Transverse colon (tissue), 4 donors: ENCODE data around the gene GTF3C1. TPM values are rescaled to one million over a fixed set of nuclear protein-coding genes. Genes with fewer than 3 reads are reported as not detected.

Source experiments
- DNase-seq: peaks from one replicate; pipeline ENCODE4 v3.0.0-alpha.2; 2019
- H3K27ac ChIP-seq, 4 donors: fragments of 200-600 bp; sonication (generic); 2 replicates each; pipeline ENCODE4 v1.5.1; 2016 to 2018; ENCODE audit warnings: inconsistent platforms in 4 of 4
- H3K27me3 ChIP-seq: fragments of 200-600 bp; sonication (generic); 2 replicates; pipeline ENCODE4 v1.5.1; 2017; ENCODE audit warnings: inconsistent platforms
- H3K36me3 ChIP-seq, 4 donors: fragments of 200-600 bp; sonication (generic); 2 replicates each; pipeline ENCODE4 v1.5.1; 2017 to 2019; ENCODE audit warnings: inconsistent platforms in 4 of 4
- H3K4me1 ChIP-seq, 4 donors: fragments of 200-600 bp; sonication (generic); 2 replicates each; pipeline ENCODE4 v1.5.1; 2017 to 2020; ENCODE audit warnings: inconsistent platforms in 4 of 4
- H3K4me3 ChIP-seq, 4 donors: fragments of 200-600 bp; sonication (generic); 1 replicate in 1 of 4; 2 replicates in 3 of 4; pipeline versions ENCODE4 v1.5.1 to v1.6.1; 2017 to 2019; ENCODE audit warnings: inconsistent platforms in 4 of 4
- H3K9me3 ChIP-seq, 2 donors: fragments of 200-600 bp; sonication (generic); 2 replicates each; pipeline ENCODE4 v1.5.1; 2017 to 2019; ENCODE audit warnings: inconsistent platforms in 2 of 2
- CTCF ChIP-seq, 5 experiments: fragments of 200-600 bp in 3 of 5; fragments of 450-650 bp in 2 of 5; sonication (generic) in 3 of 5; IDR thresholded peaks; 1 replicate in 2 of 5; 2 replicates in 3 of 5; pipeline ENCODE4 v1.5.1; 2016 to 2017; ENCODE audit warnings: antibody characterized with exemption in 5 of 5, inconsistent platforms in 3 of 5, mild to moderate bottlenecking in 2 of 5, moderate library complexity in 1 of 5
- EP300 ChIP-seq: sonication (generic); formaldehyde crosslinking; IDR thresholded peaks from one replicate; pipeline ENCODE4 v1.6.1; 2017; ENCODE audit warnings: antibody characterized with exemption, low read depth
- POLR2A ChIP-seq: fragments of 450-650 bp; IDR thresholded peaks from one replicate; pipeline ENCODE4 v1.6.1; 2016; ENCODE audit warnings: antibody characterized with exemption, mild to moderate bottlenecking, moderate library complexity
- POLR2AphosphoS5 ChIP-seq, 3 donors: sonication (generic); formaldehyde crosslinking; IDR thresholded peaks; one replicate each; pipeline ENCODE4 v1.6.1; 2016; ENCODE audit warnings: antibody characterized with exemption in 3 of 3
- WGBS, 2 donors: methylation state at CpG; one replicate each; pipeline ENCODE4 v1.1.5; 2018; ENCODE audit warnings: low coverage in 1 of 2; 5-methylcytosine and 5-hydroxymethylcytosine counted together
- in situ Hi-C, 4 donors: fragments of 200-750 bp; cut with MboI; loops; one replicate each; pipeline versions ENCODE4 v1.15.0 to v1.15.1; 2017; ENCODE audit warnings: low sequenced_read_pairs in 3 of 4, low pct_ligation_motif_present in 1 of 4, low pct_unique_long_range_greater_than_20kb in 1 of 4
- intact Hi-C: fragments of 100-400 bp; cut with DNase I; formaldehyde crosslinking; loops from one replicate; pipeline ENCODE4 v1.15.1; 2023; ENCODE audit warnings: low total_unique reads
- total RNA-seq, 4 donors: library from RNA; depleted of rRNA; stranded (reverse); fragments of >200 nt; gene quantifications; one replicate each; pipeline ENCODE4 v1.1.0, GENCODE V29; 2016

Gene GTF3C1
- total RNA-seq, 4 donors from 2014 or later = 49.6 to 129 (median 60.1) TPM

- peaks cover 0 to 83% (median 42%) of the 10 kb centered on the region in 4 donors for H3K36me3 ChIP-seq
- intact Hi-C loops = no loop called here
- no peak overlapping the region for H3K27ac ChIP-seq
- H3K9me3 ChIP-seq = no peaks in the 10 kb centered on the region
- DNase-seq = no peak
- no peak for TF ChIP-seq CTCF (IDR thresholded peaks at IDR 0.05)
- TF ChIP-seq POLR2AphosphoS5 (IDR thresholded peaks at IDR 0.05) = no peak
- no peak for TF ChIP-seq EP300
- TF ChIP-seq POLR2A = no peak
- 86 to 94% methylated on average over 4 to 9 of the region's 9 CpGs for WGBS, 2 donors
- in situ Hi-C loops = no loop called here
- no peak overlapping the region for H3K4me3 ChIP-seq
- no peaks in the 10 kb centered on the region for H3K27me3 ChIP-seq
- no peaks in the 10 kb centered on the region for H3K4me1 ChIP-seq
Measured at GRCh38 chr16:27485126-27485525, 64.6 kb downstream of the GTF3C1 start.

- in situ Hi-C loops (no loop called here), intact Hi-C loops (no loop called here)
- no peaks in the 10 kb centered on the region for H3K4me1 ChIP-seq
- no peak for DNase-seq
- 93 to 100% methylated on average over 1 to 5 of the region's 5 CpGs for WGBS, 2 donors
- no peak overlapping the region for H3K4me3 ChIP-seq
- TF ChIP-seq EP300 = no peak
- no peak for TF ChIP-seq POLR2AphosphoS5 (IDR thresholded peaks at IDR 0.05)
- no peak for TF ChIP-seq POLR2A
- no peak for TF ChIP-seq CTCF (IDR thresholded peaks at IDR 0.05)
- H3K36me3 ChIP-seq = peaks cover 0 to 78% (median 35%) of the 10 kb centered on the region in 4 donors
- no peaks in the 10 kb centered on the region for H3K9me3 ChIP-seq
- no peaks in the 10 kb centered on the region for H3K27me3 ChIP-seq
- no peak overlapping the region for H3K27ac ChIP-seq
Measured at GRCh38 chr16:27483624-27484023, 66.1 kb downstream of the GTF3C1 start.

GRCh38 chr16:27483088-27483437 is 66.7 kb downstream of the GTF3C1 start:
- TF ChIP-seq EP300 (no peak), POLR2AphosphoS5 (IDR thresholded peaks at IDR 0.05) (no peak), POLR2A (no peak), CTCF (IDR thresholded peaks at IDR 0.05) (no peak)
- H3K27me3 ChIP-seq = no peaks in the 10 kb centered on the region
- WGBS, 2 donors = 60 to 94% methylated on average over 1 to 5 of the region's 5 CpGs
- H3K4me1 ChIP-seq = no peaks in the 10 kb centered on the region
- no peak for DNase-seq
- in situ Hi-C loops = no loop called here
- H3K27ac ChIP-seq = no peak overlapping the region
- H3K36me3 ChIP-seq = peaks cover 0 to 74% (median 33%) of the 10 kb centered on the region in 4 donors
- H3K4me3 ChIP-seq = no peak overlapping the region
- H3K9me3 ChIP-seq = no peaks in the 10 kb centered on the region
- intact Hi-C loops = no loop called here

- peaks cover 0 to 76% (median 33%) of the 10 kb centered on the region in 4 donors for H3K36me3 ChIP-seq
- H3K4me3 ChIP-seq = no peak overlapping the region
- H3K4me1 ChIP-seq = no peaks in the 10 kb centered on the region
- no peaks in the 10 kb centered on the region for H3K27me3 ChIP-seq
- no peaks in the 10 kb centered on the region for H3K9me3 ChIP-seq
- intact Hi-C loops = no loop called here
- in situ Hi-C loops = no loop called here
- WGBS, 2 donors = 95% methylated on average over 10 of the region's 10 CpGs; no CpG with 5 or more reads in 1 of the 2 donors
- no peak for DNase-seq
- TF ChIP-seq POLR2A (no peak), CTCF (IDR thresholded peaks at IDR 0.05) (no peak), POLR2AphosphoS5 (IDR thresholded peaks at IDR 0.05) (no peak), EP300 (no peak)
- no peak overlapping the region for H3K27ac ChIP-seq
Measured at GRCh38 chr16:27482397-27483087, 67.2 kb downstream of the GTF3C1 start.
